Measurements from ENCODE around the gene RGS6.

Gene RGS6

DNA sequence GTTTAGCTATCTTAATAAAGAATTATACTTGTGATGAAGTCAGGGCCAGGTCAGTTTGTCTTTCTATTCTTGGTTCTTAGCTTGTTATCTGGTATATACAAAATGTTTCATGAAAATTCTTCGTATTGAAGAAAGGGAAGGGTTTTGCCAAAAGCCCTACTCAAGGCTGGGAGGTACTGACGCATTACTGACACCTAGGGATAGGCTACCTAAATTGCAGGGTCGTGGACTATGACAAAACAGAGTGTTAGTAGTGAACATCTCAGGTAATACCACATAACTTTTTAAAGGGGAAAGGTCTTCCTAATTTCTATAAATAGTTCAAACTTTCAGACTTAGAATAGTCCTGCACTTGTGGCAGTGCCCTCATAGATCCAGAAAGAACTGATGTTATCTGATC, 246.3 kb downstream of the RGS6 start:
- DNase-seq (ENCODE audit: extremely low spot score): no peak
- ChIA-PET POLR2A (no interaction called here), CTCF (no interaction called here)
- TF ChIP-seq FOXA1 (IDR thresholded peaks at IDR 0.05): no peak
- no peak for TF ChIP-seq NFRKB (IDR thresholded peaks at IDR 0.05)
- TF ChIP-seq ELF4 (IDR thresholded peaks at IDR 0.05): no peak
- no peak for TF ChIP-seq CTBP1 (IDR thresholded peaks at IDR 0.05; ENCODE audit: borderline replicate concordance)
- TF ChIP-seq FOXK2 (IDR thresholded peaks at IDR 0.05): no peak
- no peak for TF ChIP-seq LEF1 (IDR thresholded peaks at IDR 0.05; ENCODE audit: borderline replicate concordance)

DNA sequence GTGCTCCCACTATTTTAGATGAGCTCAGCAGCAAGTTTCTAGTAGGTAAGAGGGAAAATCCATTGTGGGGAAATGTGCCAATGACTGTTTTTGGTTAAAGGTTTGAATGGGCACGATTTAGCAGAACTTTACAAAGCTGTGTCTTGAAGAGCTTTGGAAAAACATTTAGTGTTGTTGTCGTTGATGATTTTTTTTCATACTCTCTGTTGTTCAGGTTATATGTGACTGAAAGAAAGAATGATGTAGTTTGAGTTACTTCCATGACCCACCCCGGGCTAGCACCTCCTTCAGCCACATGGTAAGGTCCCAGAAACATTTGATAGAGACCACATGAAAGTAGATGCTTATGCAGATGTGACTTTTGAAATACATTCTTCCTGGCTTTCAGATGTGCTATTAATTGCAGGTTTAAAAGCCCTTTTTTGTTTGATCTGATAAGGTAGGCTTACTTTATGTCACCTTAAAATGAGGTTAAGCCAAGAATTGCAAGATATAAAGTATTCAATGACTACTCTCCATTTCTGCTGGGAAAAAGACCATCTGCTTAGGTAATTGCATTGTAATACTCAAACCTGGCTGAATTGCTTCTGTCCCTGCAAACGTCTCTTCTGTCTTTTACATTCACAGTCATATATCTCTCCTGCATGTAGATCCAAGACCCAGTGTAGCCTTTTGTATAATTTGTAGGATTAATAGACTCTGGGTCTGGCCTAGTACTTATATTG, 250.6 kb downstream of the RGS6 start:
- ChIA-PET CTCF (no interaction called here), POLR2A (no interaction called here)
- DNase-seq (ENCODE audit: extremely low spot score): no peak
- TF ChIP-seq SP1 (IDR thresholded peaks at IDR 0.05) (no peak), FOXA1 (IDR thresholded peaks at IDR 0.05) (no peak)
- TF ChIP-seq, protein P1, sequence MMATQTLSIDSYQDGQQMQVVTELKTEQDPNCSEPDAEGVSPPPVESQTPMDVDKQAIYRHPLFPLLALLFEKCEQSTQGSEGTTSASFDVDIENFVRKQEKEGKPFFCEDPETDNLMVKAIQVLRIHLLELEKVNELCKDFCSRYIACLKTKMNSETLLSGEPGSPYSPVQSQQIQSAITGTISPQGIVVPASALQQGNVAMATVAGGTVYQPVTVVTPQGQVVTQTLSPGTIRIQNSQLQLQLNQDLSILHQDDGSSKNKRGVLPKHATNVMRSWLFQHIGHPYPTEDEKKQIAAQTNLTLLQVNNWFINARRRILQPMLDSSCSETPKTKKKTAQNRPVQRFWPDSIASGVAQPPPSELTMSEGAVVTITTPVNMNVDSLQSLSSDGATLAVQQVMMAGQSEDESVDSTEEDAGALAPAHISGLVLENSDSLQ (IDR thresholded peaks at IDR 0.05): no peak

DNA sequence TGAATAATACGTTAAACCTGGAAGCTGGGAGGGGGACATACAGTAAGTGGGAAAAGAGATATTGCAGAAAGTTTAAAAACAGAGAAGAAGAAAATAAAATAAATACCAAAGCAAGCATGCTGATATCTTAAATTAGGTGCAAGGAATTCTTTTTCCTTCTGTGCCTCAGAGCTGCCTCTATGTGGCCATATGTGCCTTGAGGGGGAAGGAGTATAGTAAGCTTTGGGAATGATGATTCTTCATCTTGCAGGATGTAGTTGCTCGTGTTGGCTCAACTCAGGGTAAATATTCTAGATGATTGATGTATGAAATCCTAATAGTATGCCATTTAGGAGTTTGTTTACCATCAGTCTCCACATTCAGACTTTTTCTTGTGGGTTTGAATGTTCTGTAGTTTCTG, 251.4 kb downstream of the RGS6 start:
- DNase-seq (ENCODE audit: extremely low spot score): no peak
- TF ChIP-seq HDGF (IDR thresholded peaks at IDR 0.05; ENCODE audit: borderline replicate concordance) (no peak), FOXK2 (IDR thresholded peaks at IDR 0.05) (no peak), SP1 (IDR thresholded peaks at IDR 0.05) (no peak), L3MBTL2 (conservative IDR thresholded peaks at IDR 0.05) (no peak), CTBP1 (IDR thresholded peaks at IDR 0.05; ENCODE audit: borderline replicate concordance) (no peak), ZNF384 (IDR thresholded peaks at IDR 0.05) (no peak), FOXA1 (IDR thresholded peaks at IDR 0.05) (no peak), ARNT (IDR thresholded peaks at IDR 0.05) (no peak), FOXM1 (IDR thresholded peaks at IDR 0.05; ENCODE audit: borderline replicate concordance) (no peak), ELF4 (IDR thresholded peaks at IDR 0.05) (no peak), BHLHE40 (IDR thresholded peaks at IDR 0.05; ENCODE audit: borderline replicate concordance) (no peak), NFRKB (IDR thresholded peaks at IDR 0.05) (no peak), SUZ12 (IDR thresholded peaks at IDR 0.05) (no peak)
- TF ChIP-seq, protein P1 (IDR thresholded peaks at IDR 0.05): no peak
- CTCF ChIA-PET: no interaction called here
- POLR2A ChIA-PET: no interaction called here

DNA sequence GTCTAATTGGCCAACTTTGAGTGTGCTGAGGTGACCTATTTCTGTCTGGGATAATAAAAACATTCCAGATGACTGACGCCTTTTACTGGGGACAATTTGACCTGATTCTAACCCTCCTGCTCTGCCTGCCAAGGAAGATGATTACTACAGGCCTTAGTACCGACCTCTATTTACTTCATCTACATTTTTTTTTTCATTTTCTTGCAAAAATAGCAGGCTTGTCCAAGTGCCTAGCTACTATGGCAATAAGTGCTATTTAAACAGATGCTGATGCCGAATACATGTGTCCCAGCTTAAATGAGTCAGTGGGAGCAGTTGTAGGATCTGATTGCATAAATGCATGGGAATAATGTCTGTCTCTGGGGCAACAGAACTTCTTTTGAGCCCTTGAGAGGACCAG, 254.3 kb downstream of the RGS6 start:
- POLR2A ChIA-PET: no interaction called here
- TF ChIP-seq FOXA1 (IDR thresholded peaks at IDR 0.05): no peak
- TF ChIP-seq ARNT (IDR thresholded peaks at IDR 0.05): no peak
- TF ChIP-seq, protein P1 (IDR thresholded peaks at IDR 0.05): no peak
- no peak for TF ChIP-seq FOXM1 (IDR thresholded peaks at IDR 0.05; ENCODE audit: borderline replicate concordance)
- no peak for TF ChIP-seq BHLHE40 (IDR thresholded peaks at IDR 0.05; ENCODE audit: borderline replicate concordance)
- no peak for TF ChIP-seq TARDBP (IDR thresholded peaks at IDR 0.05)
- TF ChIP-seq SP1 (IDR thresholded peaks at IDR 0.05): no peak
- no peak for DNase-seq (ENCODE audit: extremely low spot score)
- CTCF ChIA-PET: no interaction called here

DNA sequence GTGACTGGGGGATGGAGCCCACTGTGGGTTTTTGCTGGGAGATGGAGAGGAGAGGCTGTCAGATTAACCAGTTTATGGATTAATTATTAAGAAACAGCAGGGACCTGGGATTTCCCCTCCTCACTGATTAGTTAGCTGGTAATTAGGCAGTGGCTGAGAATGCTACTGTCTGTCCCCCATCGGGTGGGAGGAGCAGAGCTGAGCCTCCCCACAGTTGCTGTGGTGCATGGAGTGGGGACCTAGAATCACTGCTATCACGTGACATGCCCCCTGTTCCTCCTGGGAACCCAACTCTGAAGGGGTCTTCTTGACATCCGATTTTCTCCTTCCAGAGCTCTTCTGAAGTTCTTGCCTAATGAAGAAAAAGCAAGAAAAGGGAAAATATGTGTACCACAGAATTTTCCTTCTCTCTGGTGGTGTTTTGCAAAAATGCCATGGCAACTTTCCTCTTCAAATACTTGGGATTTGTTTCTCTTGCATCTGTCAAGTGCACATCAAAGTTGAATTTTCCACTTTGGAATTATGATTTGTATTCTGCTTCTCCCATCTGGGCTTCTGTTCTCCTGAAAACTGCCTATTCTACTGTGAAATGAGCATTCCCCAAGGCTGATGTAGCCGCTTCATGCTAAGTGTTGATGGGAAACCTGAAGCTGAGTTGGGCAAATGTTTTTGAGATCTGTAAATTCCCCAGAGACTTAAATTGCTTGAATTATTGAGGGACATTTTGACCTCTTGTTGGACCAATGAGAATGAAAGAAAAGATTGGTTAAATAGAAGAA, 264.2 kb downstream of the RGS6 start:
- POLR2A ChIA-PET: no interaction called here
- CTCF ChIA-PET: no interaction called here
- DNase-seq (ENCODE audit: extremely low spot score): no peak
- TF ChIP-seq, protein P1 (IDR thresholded peaks at IDR 0.05): no peak
- TF ChIP-seq BHLHE40 (IDR thresholded peaks at IDR 0.05; ENCODE audit: borderline replicate concordance): no peak

DNA sequence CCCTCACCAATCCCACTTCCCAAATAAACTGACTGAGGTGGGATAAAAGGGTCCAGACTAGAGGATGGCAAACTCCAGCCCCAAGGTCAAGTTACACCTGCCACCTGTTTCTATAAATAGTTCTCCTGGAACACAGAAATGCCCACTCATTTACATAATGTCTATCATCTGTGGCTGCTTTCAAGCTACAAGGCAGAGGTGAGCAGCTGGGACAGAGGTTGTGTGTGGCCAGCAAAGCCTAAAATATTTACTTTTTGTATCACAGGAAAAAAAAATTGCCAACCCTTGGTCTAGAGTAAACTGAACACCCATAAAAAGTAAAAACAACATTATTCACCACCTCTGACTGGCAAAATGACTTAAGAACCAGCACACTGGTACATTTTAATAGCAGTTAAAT, 269.4 kb downstream of the RGS6 start:
- TF ChIP-seq CTBP1 (IDR thresholded peaks at IDR 0.05; ENCODE audit: borderline replicate concordance): no peak
- no peak for TF ChIP-seq FOXM1 (IDR thresholded peaks at IDR 0.05; ENCODE audit: borderline replicate concordance)
- TF ChIP-seq L3MBTL2 (conservative IDR thresholded peaks at IDR 0.05): no peak
- TF ChIP-seq ARNT (IDR thresholded peaks at IDR 0.05): no peak
- TF ChIP-seq FOXA1 (IDR thresholded peaks at IDR 0.05): no peak
- TF ChIP-seq ZNF384 (IDR thresholded peaks at IDR 0.05): no peak
- TF ChIP-seq BHLHE40 (IDR thresholded peaks at IDR 0.05; ENCODE audit: borderline replicate concordance): no peak
- TF ChIP-seq ELF4 (IDR thresholded peaks at IDR 0.05): no peak
- no peak for TF ChIP-seq SP1 (IDR thresholded peaks at IDR 0.05)
- no peak for TF ChIP-seq HDGF (IDR thresholded peaks at IDR 0.05; ENCODE audit: borderline replicate concordance)
- TF ChIP-seq, protein P1 (IDR thresholded peaks at IDR 0.05): no peak
- TF ChIP-seq SUZ12 (IDR thresholded peaks at IDR 0.05): no peak
- TF ChIP-seq TARDBP (IDR thresholded peaks at IDR 0.05): no peak
- no peak for TF ChIP-seq LEF1 (IDR thresholded peaks at IDR 0.05; ENCODE audit: borderline replicate concordance)
- no peak for TF ChIP-seq FOXK2 (IDR thresholded peaks at IDR 0.05)
- no peak for TF ChIP-seq NFRKB (IDR thresholded peaks at IDR 0.05)
- POLR2A ChIA-PET: no interaction called here
- CTCF ChIA-PET: no interaction called here
- DNase-seq (ENCODE audit: extremely low spot score): no peak
